IMR-90 (cell line): ENCODE measurements around the gene SEMA5A. TPM values are rescaled to one million over a fixed set of nuclear protein-coding genes. Genes with fewer than 3 reads are reported as not detected.

ENCODE experiments used
- ATAC-seq: fragments of 200-7000 bp; cut with Tn5 transposase; 2 replicates; pipeline ENCODE4 v1.9.1; 2020; ENCODE audit warnings: low read depth, mild to moderate bottlenecking, moderate library complexity
- BruUV-seq: library from RNA; stranded (reverse); fragments of 400-500 nt; replicated peaks from 2 replicates; lab custom pipeline; 2021; lab: Mats Ljungman, UMichigan
- CTCF ChIA-PET: fragments of 300-600 bp; formaldehyde crosslinking; extraction: SDS; loops from one replicate; lab custom pipeline; 2021; ENCODE audit warnings: antibody characterized with exemption; lab: Yijun Ruan, JAX
- POLR2A ChIA-PET: fragments of 300-600 bp; sonication (Branson Sonifier 250); formaldehyde crosslinking; loops from one replicate; lab custom pipeline; 2022; ENCODE audit warnings: antibody characterized with exemption; ENCODE audit not compliant: unreplicated experiment; lab: Charles Lee
- DNase-seq: peaks from one replicate; pipeline ENCODE4 v3.0.0; 2013
- H2AFZ ChIP-seq: replicated peaks from 2 replicates; pipeline ENCODE3; 2013; ENCODE audit warnings: low read length, mild to moderate bottlenecking; ENCODE audit not compliant: poor library complexity
- H2AK5ac ChIP-seq: 2 replicates; pipeline ENCODE4 v1.6.1; 2013; ENCODE audit warnings: low read depth, low read length, inconsistent platforms
- H2AK9ac ChIP-seq: replicated peaks from 2 replicates; pipeline ENCODE3; 2013; ENCODE audit warnings: mild to moderate bottlenecking, low read depth, low read length, moderate library complexity; ENCODE audit not compliant: poor library complexity
- H2BK120ac ChIP-seq: 2 replicates; pipeline ENCODE4 v1.6.1; 2013; ENCODE audit warnings: low read depth, low read length, inconsistent platforms
- H2BK15ac ChIP-seq: 3 replicates; pipeline ENCODE4 v1.6.1; 2013; ENCODE audit warnings: low read depth, low read length, inconsistent platforms
- H2BK20ac ChIP-seq: 2 replicates; pipeline ENCODE4 v1.6.1; 2013; ENCODE audit warnings: low read depth, mild to moderate bottlenecking, inconsistent platforms, low read length, moderate library complexity
- H2BK5ac ChIP-seq: 2 replicates; pipeline ENCODE4 v1.6.1; 2013; ENCODE audit warnings: mild to moderate bottlenecking, low read depth, low read length, inconsistent platforms; ENCODE audit not compliant: poor library complexity, severe bottlenecking
- H3K14ac ChIP-seq: replicated peaks from 2 replicates; pipeline ENCODE4 v1.6.1; 2013; ENCODE audit warnings: low read depth, low read length, inconsistent platforms
- H3K18ac ChIP-seq: 2 replicates; pipeline ENCODE4 v1.6.1; 2013; ENCODE audit warnings: low read depth, low read length, control low read depth
- H3K23ac ChIP-seq: 2 replicates; pipeline ENCODE4 v1.6.1; 2013; ENCODE audit warnings: low read depth, low read length, inconsistent platforms
- H3K27ac ChIP-seq: 2 replicates; pipeline ENCODE4 v1.5.1; 2013; ENCODE audit warnings: mild to moderate bottlenecking, control low read depth, low read length; ENCODE audit not compliant: insufficient read depth
- H3K27me3 ChIP-seq: 2 replicates; pipeline ENCODE4 v1.6.1; 2013; ENCODE audit warnings: low read length; ENCODE audit not compliant: control insufficient read depth, insufficient read depth
- H3K36me3 ChIP-seq: 2 replicates; pipeline ENCODE4 v1.6.1; 2013; ENCODE audit warnings: low read length, mixed read lengths; ENCODE audit not compliant: control insufficient read depth, insufficient read depth
- H3K4ac ChIP-seq: 2 replicates; pipeline ENCODE4 v1.6.1; 2013; ENCODE audit warnings: low read depth, low read length, inconsistent platforms
- H3K4me1 ChIP-seq: 2 replicates; pipeline ENCODE4 v1.6.1; 2013; ENCODE audit warnings: low read length, mixed read lengths; ENCODE audit not compliant: control insufficient read depth, insufficient read depth
- H3K4me2 ChIP-seq: 2 replicates; pipeline ENCODE4 v1.6.1; 2013; ENCODE audit warnings: low read depth, mild to moderate bottlenecking, control low read depth, low read length, moderate library complexity
- H3K4me3 ChIP-seq: 2 replicates; pipeline ENCODE4 v1.5.1; 2013; ENCODE audit warnings: low read depth, mild to moderate bottlenecking, control low read depth, low read length, moderate library complexity; ENCODE audit not compliant: insufficient read depth
- H3K56ac ChIP-seq: 2 replicates; pipeline ENCODE4 v1.6.1; 2013; ENCODE audit warnings: low read length, inconsistent platforms; ENCODE audit not compliant: insufficient read depth; ENCODE audit errors: extremely low read depth
- H3K79me1 ChIP-seq, 2 experiments: 2 replicates each; pipeline ENCODE4 v1.6.1; 2013; ENCODE audit warnings: low read length in 2 of 2, inconsistent platforms in 1 of 2, low read depth in 1 of 2
- H3K9ac ChIP-seq: 2 replicates; pipeline ENCODE4 v1.6.1; 2013; ENCODE audit warnings: low read depth, low read length, control low read depth
- H3K9me1 ChIP-seq: 2 replicates; pipeline ENCODE4 v1.6.1; 2013; ENCODE audit warnings: low read length, inconsistent platforms; ENCODE audit not compliant: insufficient read depth
- H3K9me3 ChIP-seq: 2 replicates; pipeline ENCODE4 v1.6.1; 2013; ENCODE audit warnings: low read length; ENCODE audit not compliant: control insufficient read depth, insufficient read depth
- H4K20me1 ChIP-seq: 2 replicates; pipeline ENCODE4 v1.6.1; 2013; ENCODE audit warnings: low read length, inconsistent platforms; ENCODE audit not compliant: insufficient read depth
- H4K5ac ChIP-seq: 2 replicates; pipeline ENCODE4 v1.6.1; 2013; ENCODE audit warnings: mild to moderate bottlenecking, low read depth, low read length, control low read depth
- H4K8ac ChIP-seq, 2 experiments: 2 replicates each; pipeline ENCODE4 v1.6.1; 2013; ENCODE audit warnings: low read depth in 2 of 2, low read length in 2 of 2, control low read depth in 1 of 2, inconsistent platforms in 1 of 2
- H4K91ac ChIP-seq: 2 replicates; pipeline ENCODE4 v1.6.1; 2013; ENCODE audit warnings: low read depth, low read length, inconsistent platforms; ENCODE audit not compliant: insufficient read depth
- ELK1 ChIP-seq: fragments of 150-350 bp; IDR thresholded peaks from 2 replicates; pipeline ENCODE4 v1.6.1; 2016; ENCODE audit warnings: low read depth, mild to moderate bottlenecking, low read length, moderate library complexity, borderline replicate concordance
- WGBS, 2 experiments: methylation state at CpG; one replicate each; pipeline versions ENCODE4 v1.1.5 to v1.1.7; 2013; ENCODE audit warnings: missing lambda C conversion rate in 2 of 2; ENCODE audit not compliant: insufficient read length in 1 of 2; ENCODE audit errors: extremely low coverage in 2 of 2; 5-methylcytosine and 5-hydroxymethylcytosine counted together
- dilution Hi-C: fragments of 300-500 bp; cut with HindIII; formaldehyde crosslinking; loops from one replicate; pipeline ENCODE4 v1.14.3; 2018; ENCODE audit warnings: low sequenced_read_pairs; ENCODE audit not compliant: unreplicated experiment
- in situ Hi-C: fragments of 300-500 bp; cut with MboI; formaldehyde crosslinking; loops from 3 replicates; pipeline ENCODE4 v1.14.3; 2019; ENCODE audit warnings: low sequenced_read_pairs, inconsistent platforms, mixed read lengths
- intact Hi-C: fragments of 100-400 bp; cut with micrococcal nuclease; formaldehyde crosslinking; loops from 2 replicates; pipeline ENCODE4 v1.10.0; 2022
- polyA plus RNA-seq, 3 experiments: library from polyadenylated mRNA; depleted of rRNA; stranded (reverse); fragments of >200 nt; gene quantifications; 2 replicates each; pipeline ENCODE4 v1.2.3, GENCODE V29; 2012; ENCODE audit warnings: low replicate concordance in 1 of 3
- total RNA-seq: library from RNA; depleted of rRNA; stranded (reverse); fragments of >200 nt; gene quantifications from 2 replicates; pipeline ENCODE4 v1.2.3, GENCODE V29; 2012
- TF ChIP-seq, protein P1 (sequence below): fragments of 150-350 bp; IDR thresholded peaks from 2 replicates; pipeline ENCODE4 v1.6.1; 2017; ENCODE audit warnings: mild to moderate bottlenecking, antibody characterized with exemption, low read length, low read depth

Gene SEMA5A
- total and polyA plus RNA-seq, 2 of the 4 experiments (the other 2 are of a cell fraction): 8.2 to 9.9 TPM

- Histone ChIP-seq H3K79me1 (peaks cover 0 to 17% of the 10 kb centered on the region in 2 experiments; a peak in 3 of 4 replicates), H3K36me3 (no peaks in the 10 kb centered on the region), H3K9me1 (peaks cover 5% of the 10 kb centered on the region; the same call in 1 of the 2 replicates), H3K27ac (no peak overlapping the region), H3K4ac (no peak overlapping the region), H4K5ac (no peak overlapping the region), H3K4me1 (no peaks in the 10 kb centered on the region), H3K56ac (no peak overlapping the region), H2BK15ac (no peak overlapping the region), H3K27me3 (no peaks in the 10 kb centered on the region), H3K4me2 (no peak overlapping the region), H2AFZ (no peak overlapping the region), H3K4me3 (no peak overlapping the region), H3K18ac (no peak overlapping the region), H2BK20ac (no peak overlapping the region), H3K14ac (no peak overlapping the region), H4K8ac (no peak overlapping the region), H2AK9ac (no peak overlapping the region), H2BK5ac (no peak overlapping the region), H4K91ac (no peak overlapping the region), H4K20me1 (no peaks in the 10 kb centered on the region), H3K23ac (no peak overlapping the region), H3K9me3 (peaks cover 2% of the 10 kb centered on the region; the same call in 1 of the 2 replicates), H3K9ac (no peak overlapping the region), H2AK5ac (no peak overlapping the region), H2BK120ac (no peak overlapping the region)
- 80% methylated on average over 1 of the region's 3 CpGs; no CpG with 5 or more reads in 1 of the 2 experiments for WGBS, 2 experiments
- in situ Hi-C loops: no loop called here
- CTCF ChIA-PET: no interaction called here
- POLR2A ChIA-PET: no interaction called here
- intact Hi-C loops: no loop called here
- BruUV-seq: no TSS peak
- no peak for DNase-seq
- ATAC-seq: no peak
- no peak for TF ChIP-seq ELK1
- TF ChIP-seq, protein P1, sequence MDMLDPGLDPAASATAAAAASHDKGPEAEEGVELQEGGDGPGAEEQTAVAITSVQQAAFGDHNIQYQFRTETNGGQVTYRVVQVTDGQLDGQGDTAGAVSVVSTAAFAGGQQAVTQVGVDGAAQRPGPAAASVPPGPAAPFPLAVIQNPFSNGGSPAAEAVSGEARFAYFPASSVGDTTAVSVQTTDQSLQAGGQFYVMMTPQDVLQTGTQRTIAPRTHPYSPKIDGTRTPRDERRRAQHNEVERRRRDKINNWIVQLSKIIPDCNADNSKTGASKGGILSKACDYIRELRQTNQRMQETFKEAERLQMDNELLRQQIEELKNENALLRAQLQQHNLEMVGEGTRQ: no peak
- dilution Hi-C loops: no loop called here
Measured at GRCh38 chr5:9278921-9279603, 266.8 kb downstream of the SEMA5A start.
